Stomach smooth muscle (tissue), 2 donors: Measurements from ENCODE around the gene FBXO48.

ENCODE experiments used
- H3K27ac ChIP-seq: one replicate; pipeline ENCODE4 v1.7.0; 2013; ENCODE audit warnings: mild to moderate bottlenecking, low read length, inconsistent platforms
- H3K27me3 ChIP-seq, 2 donors: one replicate each; pipeline ENCODE4 v1.7.0; 2013; ENCODE audit warnings: low read length in 2 of 2; ENCODE audit not compliant: insufficient read depth in 2 of 2, control insufficient read depth in 1 of 2
- H3K36me3 ChIP-seq, 2 donors: one replicate each; pipeline ENCODE4 v1.7.0; 2013; ENCODE audit warnings: low read length in 2 of 2; ENCODE audit not compliant: control insufficient read depth in 2 of 2, insufficient read depth in 2 of 2
- H3K4me1 ChIP-seq: one replicate; pipeline ENCODE4 v1.7.0; 2013; ENCODE audit warnings: low read length; ENCODE audit not compliant: control insufficient read depth, insufficient read depth
- H3K4me3 ChIP-seq, 2 donors: one replicate each; pipeline ENCODE4 v1.7.0; 2013; ENCODE audit warnings: low read length in 2 of 2
- H3K9ac ChIP-seq, 2 donors: one replicate each; pipeline ENCODE4 v1.7.0; 2013; ENCODE audit warnings: low read length in 2 of 2, mild to moderate bottlenecking in 1 of 2
- H3K9me3 ChIP-seq, 2 donors: one replicate each; pipeline ENCODE4 v1.7.0; 2013; ENCODE audit warnings: low read length in 2 of 2; ENCODE audit not compliant: control insufficient read depth in 2 of 2
- donor health status: healthy.
- donor health status: Pancreatic carcinoma.

FBXO48 gene, protein sequence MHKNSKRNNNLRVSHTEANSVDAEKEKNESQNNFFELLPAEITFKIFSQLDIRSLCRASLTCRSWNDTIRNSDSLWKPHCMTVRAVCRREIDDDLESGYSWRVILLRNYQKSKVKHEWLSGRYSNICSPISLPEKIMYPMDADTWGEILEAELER

DNA sequence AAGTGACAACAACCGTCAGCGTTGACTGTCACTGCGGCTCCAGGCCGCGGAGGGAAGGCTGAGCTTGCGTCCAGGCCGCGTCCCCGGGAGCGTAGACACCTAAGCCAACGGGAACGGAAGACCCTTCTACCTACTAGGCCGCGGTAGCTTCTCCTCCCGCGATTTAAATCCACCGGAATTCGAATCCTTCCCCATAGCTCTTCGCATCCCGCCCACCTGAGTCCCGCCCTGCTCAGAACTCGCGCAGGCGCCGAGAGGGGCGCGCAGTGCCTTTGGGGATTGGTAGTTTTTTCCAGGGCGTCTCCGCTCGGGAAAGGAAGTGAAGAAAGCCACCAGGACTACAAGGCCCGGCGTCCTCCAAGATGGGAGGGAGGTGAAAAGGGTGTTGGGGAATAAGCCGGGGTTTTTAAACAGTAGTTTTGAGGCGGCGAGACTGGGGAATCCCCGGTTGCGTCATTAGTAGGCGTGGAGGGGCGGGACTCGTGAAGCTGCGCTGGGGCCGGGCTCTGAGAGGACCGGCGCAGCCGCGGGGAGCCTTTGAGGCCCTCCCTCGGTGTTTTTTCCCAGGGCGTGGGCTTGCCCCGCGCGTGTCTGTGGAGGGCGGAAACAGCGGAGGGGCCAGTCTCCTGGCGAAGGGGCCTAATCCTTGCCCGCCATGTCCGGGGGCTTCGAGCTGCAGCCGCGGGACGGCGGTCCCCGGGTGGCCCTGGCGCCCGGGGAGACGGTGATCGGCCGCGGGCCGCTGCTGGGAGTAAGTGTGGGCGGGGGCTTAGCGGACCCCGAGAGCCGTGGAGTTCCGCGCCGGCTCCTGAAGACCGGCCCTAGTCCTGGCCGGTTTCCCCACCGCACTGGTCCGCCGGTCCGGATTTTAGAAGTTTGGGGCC is at the start of gene FBXO48, which contains the start of gene APLF:
TSS of gene FBXO48 (minus strand) at position 218 of the 884 bp plus-strand sequence. CDS start 2,149 bp downstream, outside the sequence.
TSS of gene APLF (plus strand) at position 509 of the 884 bp plus-strand sequence. CDS start at position 656, 147 bp downstream.
- H3K27me3 ChIP-seq, result no peaks in the 10 kb centered on the region
- no peaks in the 10 kb centered on the region for H3K9me3 ChIP-seq
- H3K36me3 ChIP-seq, result no peaks in the 10 kb centered on the region
- H3K4me3 ChIP-seq, result peak within 1 kb of the TSS; percentile 91 to 99
- H3K9ac ChIP-seq, result peak within 1 kb of the TSS; percentile 79 to 84
- peaks cover 7% of the 10 kb centered on the region for H3K4me1 ChIP-seq
- peak within 1 kb of the TSS; percentile 72 for H3K27ac ChIP-seq

DNA sequence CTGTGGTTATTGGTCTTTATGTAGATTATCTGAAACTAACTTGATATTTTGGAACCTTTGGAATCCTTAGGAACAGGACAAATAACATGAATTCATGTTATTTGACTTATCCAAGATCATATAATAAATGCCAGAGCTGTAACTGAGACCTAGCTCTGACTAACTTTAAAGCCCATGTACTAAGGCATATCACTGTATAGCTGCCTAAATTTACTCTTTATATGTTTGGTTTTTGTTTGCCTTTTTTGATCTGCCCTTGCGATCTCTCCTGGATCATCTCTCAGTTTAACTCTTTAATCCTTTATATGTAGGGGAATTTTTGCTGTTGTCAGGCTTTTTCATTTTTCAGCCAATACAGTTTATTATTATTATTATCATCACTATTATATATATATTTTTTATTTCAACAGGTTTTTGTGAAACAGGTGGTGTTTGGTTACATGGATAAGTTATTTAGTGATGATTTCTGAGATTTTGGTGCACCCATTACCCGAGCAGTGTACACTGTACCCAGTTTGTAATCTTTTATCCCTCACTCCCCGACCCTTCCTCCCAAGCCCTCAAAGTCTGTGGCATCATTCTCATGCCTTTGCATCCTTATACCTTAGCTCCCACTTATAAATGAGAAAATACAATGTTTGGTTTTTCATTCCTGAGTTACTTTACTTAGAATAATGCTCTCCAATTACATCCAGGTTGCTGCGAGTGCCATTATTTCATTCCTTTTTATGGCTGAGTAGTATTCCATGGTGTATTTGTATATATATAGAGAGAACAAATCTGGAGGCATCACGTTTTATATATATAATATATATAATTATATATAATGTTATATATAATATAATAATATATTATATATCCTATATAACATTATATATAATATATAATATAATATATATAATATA is 49.2 kb upstream of the FBXO48 start:
- Histone ChIP-seq H3K4me3 (no peak overlapping the region), H3K4me1 (no peaks in the 10 kb centered on the region), H3K9ac (no peak overlapping the region), H3K36me3 (no peaks in the 10 kb centered on the region), H3K27ac (no peak overlapping the region), H3K9me3 (no peaks in the 10 kb centered on the region), H3K27me3 (no peaks in the 10 kb centered on the region)

DNA sequence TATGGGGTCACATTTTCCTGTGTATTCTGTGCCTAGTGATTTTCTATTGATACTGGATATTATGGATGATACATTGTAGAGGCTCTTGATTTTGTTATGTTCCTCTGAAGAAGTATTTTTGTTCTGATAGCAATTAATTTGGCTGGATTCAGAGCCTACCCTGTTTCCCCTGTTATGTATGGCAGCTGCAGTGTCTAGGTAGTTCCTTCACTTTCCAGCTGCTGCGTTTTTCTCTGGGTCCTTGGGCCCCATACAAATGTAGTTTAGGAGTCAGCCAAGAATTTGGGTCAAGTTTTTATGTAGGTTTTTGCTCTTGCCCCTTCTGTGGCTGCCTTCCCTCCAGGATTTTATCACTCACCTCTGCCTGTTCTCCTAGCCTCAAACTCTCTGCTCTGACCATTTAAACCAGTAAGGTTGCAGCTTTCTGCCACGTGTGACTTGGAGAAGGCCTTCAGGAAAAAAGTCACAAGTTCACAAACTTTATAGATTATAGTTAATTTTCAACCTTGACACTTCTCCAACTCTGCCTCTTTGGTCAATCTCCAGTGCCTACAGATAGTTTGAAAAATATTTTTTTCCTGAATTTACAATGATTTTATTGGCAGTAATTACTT is 47.3 kb upstream of the FBXO48 start:
- no peak overlapping the region for H3K9ac ChIP-seq
- H3K4me3 ChIP-seq, result no peak overlapping the region
- H3K27me3 ChIP-seq, result no peaks in the 10 kb centered on the region
- no peaks in the 10 kb centered on the region for H3K9me3 ChIP-seq
- H3K27ac ChIP-seq, result no peak overlapping the region
- no peaks in the 10 kb centered on the region for H3K4me1 ChIP-seq
- H3K36me3 ChIP-seq, result no peaks in the 10 kb centered on the region

DNA sequence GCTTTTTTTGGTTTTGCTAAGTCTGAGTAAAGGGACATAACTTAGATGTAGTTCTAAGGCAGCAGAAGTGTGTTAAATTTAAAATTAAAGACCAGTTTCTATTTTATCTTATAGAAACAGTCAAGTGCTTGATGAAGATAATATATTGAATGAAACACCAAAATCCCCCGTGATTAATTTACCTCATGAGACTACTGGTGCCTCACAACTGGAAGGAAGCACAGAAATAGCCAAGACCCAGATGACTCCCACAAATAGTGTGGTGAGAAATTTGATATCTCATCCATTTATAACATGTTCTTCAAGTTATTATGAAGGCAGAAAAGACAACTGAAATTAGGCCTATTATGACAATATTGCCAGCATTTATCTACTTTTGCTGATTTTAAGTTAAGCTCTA is 45.9 kb upstream of the FBXO48 start:
- Histone ChIP-seq H3K4me1 (no peaks in the 10 kb centered on the region), H3K9me3 (no peaks in the 10 kb centered on the region), H3K27me3 (no peaks in the 10 kb centered on the region), H3K36me3 (no peaks in the 10 kb centered on the region), H3K9ac (no peak overlapping the region), H3K27ac (no peak overlapping the region), H3K4me3 (no peak overlapping the region)

DNA sequence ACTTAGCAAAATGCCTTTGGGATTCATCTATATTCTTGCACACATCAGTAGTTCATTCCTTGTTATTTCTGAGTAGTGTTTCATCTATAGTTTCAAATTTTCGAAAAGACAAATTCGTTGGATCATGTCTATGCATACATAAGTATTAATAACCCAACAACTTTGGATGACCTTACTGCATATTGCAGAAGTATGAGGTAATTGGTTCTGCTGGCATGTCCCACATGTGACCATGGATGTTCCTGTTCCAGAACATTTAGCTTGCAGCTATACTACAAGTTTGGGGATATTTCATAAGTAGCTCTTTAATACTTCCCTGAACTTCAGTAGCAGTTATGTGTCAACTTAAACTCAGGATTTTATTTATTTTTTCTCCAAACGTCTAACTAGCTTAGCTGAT is 45.2 kb upstream of the FBXO48 start:
- H3K4me1 ChIP-seq, result no peaks in the 10 kb centered on the region
- H3K9me3 ChIP-seq, result no peaks in the 10 kb centered on the region
- no peak overlapping the region for H3K4me3 ChIP-seq
- no peak overlapping the region for H3K27ac ChIP-seq
- no peaks in the 10 kb centered on the region for H3K36me3 ChIP-seq
- H3K9ac ChIP-seq, result no peak overlapping the region
- no peaks in the 10 kb centered on the region for H3K27me3 ChIP-seq

DNA sequence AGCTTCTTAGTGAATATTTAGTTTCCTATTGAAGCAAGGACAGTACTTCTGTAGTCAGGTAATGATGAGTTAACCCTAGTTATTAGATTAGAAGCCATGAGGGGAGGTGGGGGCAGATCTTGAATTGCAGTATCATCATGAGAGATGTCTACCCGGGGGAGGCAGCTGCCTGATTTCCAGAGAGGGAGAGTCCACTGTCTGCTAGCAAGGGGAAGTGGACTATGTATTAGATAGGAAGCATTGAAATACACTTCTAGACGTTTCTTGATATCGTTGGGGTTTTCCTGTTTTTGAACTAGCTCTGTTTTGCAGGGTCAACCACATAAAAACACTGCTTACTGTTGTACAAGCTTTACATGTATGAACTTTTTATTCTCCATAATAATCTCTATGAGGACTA is 39.1 kb upstream of the FBXO48 start:
- Histone ChIP-seq H3K36me3 (peaks cover 2 to 7% of the 10 kb centered on the region in 2 donors), H3K4me1 (no peaks in the 10 kb centered on the region), H3K27ac (no peak overlapping the region), H3K9me3 (no peaks in the 10 kb centered on the region), H3K9ac (no peak overlapping the region), H3K27me3 (no peaks in the 10 kb centered on the region), H3K4me3 (no peak overlapping the region)

DNA sequence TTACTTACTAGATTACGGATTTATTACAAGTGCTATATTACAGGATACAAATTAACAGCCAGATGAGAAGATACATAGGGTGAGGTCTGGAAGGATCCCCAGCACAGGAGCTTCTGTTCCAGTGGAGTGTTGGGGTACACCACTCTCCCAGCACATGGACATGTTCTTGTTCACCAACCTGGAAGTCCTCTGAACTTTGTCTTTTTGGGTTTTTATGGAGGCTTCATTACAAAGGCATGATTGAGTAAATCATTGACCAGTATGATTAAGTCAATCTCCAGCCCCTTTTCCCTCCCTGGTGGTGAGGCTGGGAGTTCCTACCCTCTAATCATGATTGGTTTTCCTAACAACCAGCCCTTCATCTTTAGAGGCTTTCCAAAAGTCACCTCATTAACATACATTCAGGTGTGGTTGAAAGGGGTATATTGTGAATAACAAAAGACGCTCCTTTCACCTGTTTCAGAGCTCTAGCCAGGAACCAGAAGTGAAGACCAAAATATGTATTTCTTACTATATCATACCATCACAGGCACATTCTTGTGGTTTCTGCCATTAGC is 38.6 kb upstream of the FBXO48 start:
- H3K36me3 ChIP-seq, result peaks cover 2 to 7% of the 10 kb centered on the region in 2 donors
- no peak overlapping the region for H3K9ac ChIP-seq
- no peaks in the 10 kb centered on the region for H3K9me3 ChIP-seq
- H3K4me3 ChIP-seq, result no peak overlapping the region
- no peaks in the 10 kb centered on the region for H3K27me3 ChIP-seq
- H3K4me1 ChIP-seq, result no peaks in the 10 kb centered on the region
- no peak overlapping the region for H3K27ac ChIP-seq

DNA sequence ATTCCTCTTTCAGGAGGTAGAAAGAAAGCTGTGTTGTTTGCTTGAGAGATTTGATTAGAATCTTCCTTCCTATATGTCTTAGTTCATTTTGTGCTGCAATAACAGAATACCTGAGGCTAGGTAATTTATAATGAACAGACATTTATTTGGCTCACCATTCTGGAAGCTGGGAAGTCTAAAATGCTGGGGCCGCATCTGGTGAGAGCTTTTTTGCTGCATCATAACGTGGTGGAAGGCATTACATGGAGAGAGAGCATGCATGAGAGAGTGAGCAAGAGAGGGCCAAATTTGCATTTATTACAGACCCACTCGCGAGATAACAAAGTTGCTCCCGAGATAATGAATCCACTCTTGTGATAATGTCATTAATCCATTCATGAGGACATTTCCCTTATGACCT is 34.7 kb upstream of the FBXO48 start:
- Histone ChIP-seq H3K27me3 (no peaks in the 10 kb centered on the region), H3K27ac (no peak overlapping the region), H3K36me3 (peaks cover 2 to 7% of the 10 kb centered on the region in 2 donors), H3K4me1 (no peaks in the 10 kb centered on the region), H3K4me3 (no peak overlapping the region), H3K9ac (no peak overlapping the region), H3K9me3 (no peaks in the 10 kb centered on the region)

DNA sequence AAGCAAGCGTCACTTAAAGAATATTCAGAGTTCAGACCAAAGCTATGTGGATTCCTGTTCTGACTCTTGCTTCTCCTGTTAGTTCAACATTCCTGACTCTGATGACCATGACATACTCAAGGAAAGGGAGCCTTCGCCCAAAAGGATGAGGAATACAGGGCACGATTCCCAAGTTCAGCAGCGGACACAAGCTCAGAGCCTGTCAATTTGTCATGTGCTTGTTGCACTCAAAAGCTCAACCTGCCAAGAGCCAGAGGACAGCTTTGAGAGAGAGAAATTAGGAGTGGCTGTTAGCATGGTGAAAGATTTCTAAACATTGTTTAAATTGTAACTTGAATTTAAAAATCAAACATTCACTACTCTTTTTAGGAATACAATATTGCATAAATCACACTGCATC is 33.6 kb upstream of the FBXO48 start:
- peaks cover 2 to 4% of the 10 kb centered on the region in 2 donors for H3K36me3 ChIP-seq

DNA sequence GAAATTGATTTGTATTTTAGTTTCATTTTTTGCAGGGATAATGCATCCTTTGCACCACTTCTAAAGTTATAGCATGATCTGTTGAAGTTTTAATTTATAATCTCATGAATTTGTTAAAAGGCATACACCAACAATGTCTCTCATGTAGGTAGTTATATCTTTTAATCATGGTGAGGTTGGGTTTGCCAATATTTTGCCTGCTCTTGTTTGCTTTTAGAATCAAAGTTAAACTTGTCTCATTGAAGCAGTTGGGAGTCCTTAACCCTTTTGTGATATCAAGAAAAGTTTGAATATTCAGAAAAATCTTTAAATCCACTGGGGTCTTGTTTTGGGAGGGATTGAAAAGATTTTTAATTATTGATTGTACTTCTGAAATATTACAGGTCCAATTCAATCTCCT is 32.0 kb upstream of the FBXO48 start:
- H3K9me3 ChIP-seq, result no peaks in the 10 kb centered on the region
- H3K4me3 ChIP-seq, result no peak overlapping the region
- H3K9ac ChIP-seq, result no peak overlapping the region
- H3K27ac ChIP-seq, result no peak overlapping the region
- H3K4me1 ChIP-seq, result no peaks in the 10 kb centered on the region
- H3K27me3 ChIP-seq, result no peaks in the 10 kb centered on the region
- H3K36me3 ChIP-seq, result peaks cover 2 to 3% of the 10 kb centered on the region in 2 donors

More for the DNA sequence above, 33.6 kb upstream of the FBXO48 start:
- Histone ChIP-seq H3K9ac (no peak overlapping the region), H3K4me1 (no peaks in the 10 kb centered on the region), H3K27ac (no peak overlapping the region), H3K4me3 (no peak overlapping the region), H3K27me3 (no peaks in the 10 kb centered on the region), H3K9me3 (no peaks in the 10 kb centered on the region)
